ENCODE data around the gene CCDC188.

Gene CCDC188

GRCh38 chr22:20194681-20195593 is 44.1 kb upstream of the CCDC188 start:
- TF ChIP-seq, protein P1, sequence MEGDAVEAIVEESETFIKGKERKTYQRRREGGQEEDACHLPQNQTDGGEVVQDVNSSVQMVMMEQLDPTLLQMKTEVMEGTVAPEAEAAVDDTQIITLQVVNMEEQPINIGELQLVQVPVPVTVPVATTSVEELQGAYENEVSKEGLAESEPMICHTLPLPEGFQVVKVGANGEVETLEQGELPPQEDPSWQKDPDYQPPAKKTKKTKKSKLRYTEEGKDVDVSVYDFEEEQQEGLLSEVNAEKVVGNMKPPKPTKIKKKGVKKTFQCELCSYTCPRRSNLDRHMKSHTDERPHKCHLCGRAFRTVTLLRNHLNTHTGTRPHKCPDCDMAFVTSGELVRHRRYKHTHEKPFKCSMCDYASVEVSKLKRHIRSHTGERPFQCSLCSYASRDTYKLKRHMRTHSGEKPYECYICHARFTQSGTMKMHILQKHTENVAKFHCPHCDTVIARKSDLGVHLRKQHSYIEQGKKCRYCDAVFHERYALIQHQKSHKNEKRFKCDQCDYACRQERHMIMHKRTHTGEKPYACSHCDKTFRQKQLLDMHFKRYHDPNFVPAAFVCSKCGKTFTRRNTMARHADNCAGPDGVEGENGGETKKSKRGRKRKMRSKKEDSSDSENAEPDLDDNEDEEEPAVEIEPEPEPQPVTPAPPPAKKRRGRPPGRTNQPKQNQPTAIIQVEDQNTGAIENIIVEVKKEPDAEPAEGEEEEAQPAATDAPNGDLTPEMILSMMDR (conservative IDR thresholded peaks at IDR 0.05; ENCODE audit: low read depth, low read length) = no peak
- DNase-seq (ENCODE audit: low read depth) = no peak
- H3K4me3 ChIP-seq (ENCODE audit: low read length) = no peak overlapping the region

GRCh38 chr22:20193761-20194494 is 43.1 kb upstream of the CCDC188 start:
- TF ChIP-seq, protein P1 (conservative IDR thresholded peaks at IDR 0.05; ENCODE audit: low read depth, low read length) = no peak
- DNase-seq (ENCODE audit: low read depth) = no peak
- no peak overlapping the region for H3K4me3 ChIP-seq (ENCODE audit: low read length)

- no peak overlapping the region for H3K4me3 ChIP-seq (ENCODE audit: low read length)
- TF ChIP-seq, protein P1 (conservative IDR thresholded peaks at IDR 0.05; ENCODE audit: low read depth, low read length) = no peak
- DNase-seq (ENCODE audit: low read depth) = no peak
Observed at GRCh38 chr22:20192972-20193760, 42.3 kb upstream of the CCDC188 start.

DNA sequence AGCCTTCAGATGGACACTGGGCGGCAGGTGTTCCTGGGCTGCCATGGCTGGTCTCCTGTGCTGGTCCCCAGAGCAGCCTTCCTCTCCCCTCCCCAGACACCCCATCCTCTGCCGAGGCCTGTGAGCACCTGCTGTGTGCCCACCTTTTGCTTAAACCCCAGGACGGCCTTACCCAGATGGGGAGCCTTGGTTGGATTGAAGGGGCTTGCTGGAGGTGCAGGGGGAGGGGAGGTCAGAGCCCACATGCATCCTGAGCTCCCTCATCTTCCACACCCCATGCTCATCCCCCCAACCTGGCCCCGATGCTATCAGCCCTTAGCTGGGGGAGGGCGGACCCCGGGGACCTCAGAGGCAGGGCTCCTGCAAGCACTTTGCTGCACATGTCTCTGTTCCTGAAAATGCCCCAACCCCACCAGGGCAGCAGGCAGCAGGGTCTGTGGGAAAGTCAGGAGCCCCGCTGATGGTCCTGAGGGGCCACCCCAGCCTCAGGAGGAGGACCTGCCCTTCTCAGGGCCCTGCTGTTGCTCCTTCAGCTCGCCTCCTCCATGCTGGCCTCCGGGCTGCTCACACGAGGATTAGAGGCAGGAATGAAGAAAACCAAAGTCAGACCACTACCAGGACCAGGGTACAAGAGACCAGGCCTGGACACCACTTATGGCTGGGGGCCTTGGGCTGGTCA is 41.6 kb upstream of the CCDC188 start:
- DNase-seq (ENCODE audit: low read depth) = no peak
- TF ChIP-seq, protein P1 (conservative IDR thresholded peaks at IDR 0.05; ENCODE audit: low read depth, low read length) = no peak
- H3K4me3 ChIP-seq (ENCODE audit: low read length) = no peak overlapping the region

- TF ChIP-seq, protein P1 (conservative IDR thresholded peaks at IDR 0.05; ENCODE audit: low read depth, low read length) = no peak
- no peak overlapping the region for H3K4me3 ChIP-seq (ENCODE audit: low read length)
- DNase-seq (ENCODE audit: low read depth) = no peak
Observed at GRCh38 chr22:20191803-20192202, 40.9 kb upstream of the CCDC188 start.

- no peak overlapping the region for H3K4me3 ChIP-seq (ENCODE audit: low read length)
- TF ChIP-seq, protein P1 (conservative IDR thresholded peaks at IDR 0.05; ENCODE audit: low read depth, low read length) = no peak
- DNase-seq (ENCODE audit: low read depth) = no peak
Observed at GRCh38 chr22:20191000-20191515, 40.2 kb upstream of the CCDC188 start.
